Ascending aorta (tissue), 2 donors: ENCODE data around the gene CHST11. TPM values are rescaled to one million over a fixed set of nuclear protein-coding genes. Genes with fewer than 3 reads are reported as not detected.
A peak's percentile ranks its signal among the peaks of the same experiment; 100 is the strongest.

ENCODE experiments used
- DNase-seq, 2 donors: peaks; one replicate each; pipeline ENCODE4 v3.0.0-alpha.2; 2019; ENCODE audit warnings: low spot score in 2 of 2
- H3K27ac ChIP-seq, 2 donors: fragments of 200-600 bp; sonication (generic); one replicate each; pipeline ENCODE4 v1.5.1; 2016 to 2017; ENCODE audit warnings: mild to moderate bottlenecking in 1 of 2
- H3K27me3 ChIP-seq: fragments of 200-600 bp; sonication (generic); one replicate; pipeline ENCODE4 v1.5.1; 2017
- H3K36me3 ChIP-seq, 2 donors: fragments of 200-600 bp; sonication (generic); one replicate each; pipeline ENCODE4 v1.5.1; 2016
- H3K4me1 ChIP-seq, 2 donors: fragments of 200-600 bp; sonication (generic); one replicate each; pipeline ENCODE4 v1.5.1; 2016 to 2017; ENCODE audit warnings: mild to moderate bottlenecking in 1 of 2
- H3K4me3 ChIP-seq, 2 donors: fragments of 200-600 bp; sonication (generic); one replicate each; pipeline ENCODE4 v1.5.1; 2016 to 2017; ENCODE audit warnings: mild to moderate bottlenecking in 1 of 2
- H3K9me3 ChIP-seq, 2 donors: fragments of 200-600 bp; sonication (generic); one replicate each; pipeline ENCODE4 v1.5.1; 2016
- CTCF ChIP-seq, 3 experiments: fragments of 200-600 bp in 2 of 3; fragments of 450-650 bp in 1 of 3; sonication (generic) in 2 of 3; IDR thresholded peaks; one replicate each; pipeline ENCODE4 v1.5.1; 2016 to 2019; ENCODE audit warnings: antibody characterized with exemption in 3 of 3, mild to moderate bottlenecking in 1 of 3, moderate library complexity in 1 of 3
- intact Hi-C: fragments of 100-400 bp; cut with DNase I; formaldehyde crosslinking; loops from one replicate; pipeline ENCODE4 v1.15.1; 2023
- total RNA-seq: library from RNA; depleted of rRNA; stranded (reverse); fragments of >200 nt; gene quantifications from one replicate; pipeline ENCODE4 v1.1.0, GENCODE V29; 2016

The CHST11 gene
- total RNA-seq, 1 donor from 2014 or later: 63.2 TPM

GRCh38 chr12:104604995-104605675 is 148.4 kb downstream of the CHST11 start:
- no peak for TF ChIP-seq CTCF (IDR thresholded peaks at IDR 0.05)
- no peaks in the 10 kb centered on the region for H3K36me3 ChIP-seq
- H3K4me3 ChIP-seq: no peak overlapping the region
- intact Hi-C loops: loop anchor here (5.0 kb wide), 2 partner anchors 67 to 148 kb away; partner anchors contain the start of gene CHST11
- DNase-seq: no peak
- no peaks in the 10 kb centered on the region for H3K9me3 ChIP-seq
- peaks cover 0 to 22% of the 10 kb centered on the region in 2 donors for H3K4me1 ChIP-seq
- peak overlapping the region; percentile 74 to 81 for H3K27ac ChIP-seq
- no peaks in the 10 kb centered on the region for H3K27me3 ChIP-seq

- Histone ChIP-seq H3K4me1 (peaks cover 0 to 22% of the 10 kb centered on the region in 2 donors), H3K27me3 (no peaks in the 10 kb centered on the region), H3K9me3 (no peaks in the 10 kb centered on the region), H3K36me3 (no peaks in the 10 kb centered on the region), H3K27ac (peak overlapping the region; percentile 74 to 81), H3K4me3 (no peak overlapping the region)
- TF ChIP-seq CTCF (IDR thresholded peaks at IDR 0.05): no peak
- peak; percentile 64 to 86 for DNase-seq
- intact Hi-C loops: loop anchor here (5.0 kb wide), 1 partner anchor 148 kb away; the partner anchor contains the start of gene CHST11
Observed at GRCh38 chr12:104605685-104606084, 148.9 kb downstream of the CHST11 start.

GRCh38 chr12:104608998-104609397 is 152.2 kb downstream of the CHST11 start:
- no peak for TF ChIP-seq CTCF (IDR thresholded peaks at IDR 0.05)
- intact Hi-C loops: loop anchor here (5.0 kb wide), 1 partner anchor 152 kb away; the partner anchor contains the start of gene CHST11
- H3K4me1 ChIP-seq: peaks cover 0 to 14% of the 10 kb centered on the region in 2 donors
- no peaks in the 10 kb centered on the region for H3K36me3 ChIP-seq
- no peak overlapping the region for H3K27ac ChIP-seq
- DNase-seq: no peak
- no peak overlapping the region for H3K4me3 ChIP-seq
- no peaks in the 10 kb centered on the region for H3K27me3 ChIP-seq
- no peaks in the 10 kb centered on the region for H3K9me3 ChIP-seq

DNA sequence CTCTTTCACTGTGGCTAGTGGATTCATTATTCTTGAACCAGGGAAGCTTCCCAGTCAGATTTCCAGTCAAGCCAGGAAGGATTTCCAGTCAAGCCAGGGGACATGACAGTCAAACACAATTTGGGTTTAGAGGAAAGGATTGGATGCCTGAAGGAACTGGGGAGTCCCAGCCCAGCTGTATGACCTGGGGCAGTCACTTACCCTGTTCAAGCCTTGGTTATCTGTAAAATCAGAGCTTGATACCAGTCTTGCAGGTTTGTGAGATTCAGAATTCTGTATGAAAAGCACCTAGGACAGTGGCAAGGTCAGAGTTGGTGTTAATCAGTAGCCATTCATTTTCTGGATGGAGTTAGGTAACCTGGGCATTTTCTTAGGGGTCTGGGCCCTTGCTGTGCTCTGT is 152.7 kb downstream of the CHST11 start:
- DNase-seq: no peak
- Histone ChIP-seq H3K36me3 (no peaks in the 10 kb centered on the region), H3K27me3 (no peaks in the 10 kb centered on the region), H3K27ac (no peak overlapping the region), H3K4me1 (peaks cover 0 to 12% of the 10 kb centered on the region in 2 donors), H3K9me3 (no peaks in the 10 kb centered on the region), H3K4me3 (no peak overlapping the region)
- intact Hi-C loops: loop anchor here (5.0 kb wide), 1 partner anchor 152 kb away; the partner anchor contains the start of gene CHST11
- no peak for TF ChIP-seq CTCF (IDR thresholded peaks at IDR 0.05)

- DNase-seq: no peak
- H3K27ac ChIP-seq: no peak overlapping the region
- intact Hi-C loops: no loop called here
- H3K4me3 ChIP-seq: no peak overlapping the region
- H3K9me3 ChIP-seq: no peaks in the 10 kb centered on the region
- no peak for TF ChIP-seq CTCF (IDR thresholded peaks at IDR 0.05)
- H3K4me1 ChIP-seq: peaks cover 0 to 8% of the 10 kb centered on the region in 2 donors
- H3K36me3 ChIP-seq: no peaks in the 10 kb centered on the region
- H3K27me3 ChIP-seq: no peaks in the 10 kb centered on the region
Observed at GRCh38 chr12:104610513-104611235, 153.9 kb downstream of the CHST11 start.
